Measurements from ENCODE around the gene IGSF1. TPM values are rescaled to one million over a fixed set of nuclear protein-coding genes. Genes with fewer than 3 reads are reported as not detected.

Gene IGSF1
- total RNA-seq, 1 donor from 2014 or later = 0.09 TPM

DNA sequence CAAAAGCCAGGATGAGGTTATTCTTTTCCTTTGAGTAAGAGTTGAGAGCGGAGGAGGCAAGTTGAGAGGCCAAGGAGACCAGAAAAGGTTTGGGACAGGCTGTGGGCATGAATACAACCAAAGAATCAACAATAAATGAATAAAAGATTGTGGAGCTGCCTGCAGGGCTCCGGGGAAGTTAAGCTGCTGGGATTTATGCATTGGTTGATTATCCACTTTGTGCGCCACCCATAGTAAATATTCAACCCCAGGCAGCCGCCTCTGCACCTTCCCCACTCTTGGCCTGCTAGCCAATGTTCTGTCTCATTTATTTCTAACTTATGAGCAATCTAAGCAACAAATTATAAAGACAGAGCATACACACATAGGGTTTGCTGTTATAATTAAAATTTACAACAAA, 28.2 kb upstream of the IGSF1 start:
- Histone ChIP-seq H3K27ac (no peak overlapping the region), H3K4me3 (no peak overlapping the region), H3K4me1 (no peaks in the 10 kb centered on the region), H3K9me3 (no peaks in the 10 kb centered on the region), H3K36me3 (no peaks in the 10 kb centered on the region), H3K27me3 (ENCODE audit: low read depth) (no peaks in the 10 kb centered on the region)
- intact Hi-C loops (cut with DNase I) = no loop called here
- ATAC-seq (no peak), DNase-seq (no peak)
- TF ChIP-seq, protein P1, sequence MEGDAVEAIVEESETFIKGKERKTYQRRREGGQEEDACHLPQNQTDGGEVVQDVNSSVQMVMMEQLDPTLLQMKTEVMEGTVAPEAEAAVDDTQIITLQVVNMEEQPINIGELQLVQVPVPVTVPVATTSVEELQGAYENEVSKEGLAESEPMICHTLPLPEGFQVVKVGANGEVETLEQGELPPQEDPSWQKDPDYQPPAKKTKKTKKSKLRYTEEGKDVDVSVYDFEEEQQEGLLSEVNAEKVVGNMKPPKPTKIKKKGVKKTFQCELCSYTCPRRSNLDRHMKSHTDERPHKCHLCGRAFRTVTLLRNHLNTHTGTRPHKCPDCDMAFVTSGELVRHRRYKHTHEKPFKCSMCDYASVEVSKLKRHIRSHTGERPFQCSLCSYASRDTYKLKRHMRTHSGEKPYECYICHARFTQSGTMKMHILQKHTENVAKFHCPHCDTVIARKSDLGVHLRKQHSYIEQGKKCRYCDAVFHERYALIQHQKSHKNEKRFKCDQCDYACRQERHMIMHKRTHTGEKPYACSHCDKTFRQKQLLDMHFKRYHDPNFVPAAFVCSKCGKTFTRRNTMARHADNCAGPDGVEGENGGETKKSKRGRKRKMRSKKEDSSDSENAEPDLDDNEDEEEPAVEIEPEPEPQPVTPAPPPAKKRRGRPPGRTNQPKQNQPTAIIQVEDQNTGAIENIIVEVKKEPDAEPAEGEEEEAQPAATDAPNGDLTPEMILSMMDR (IDR thresholded peaks at IDR 0.05) = no peak

DNA sequence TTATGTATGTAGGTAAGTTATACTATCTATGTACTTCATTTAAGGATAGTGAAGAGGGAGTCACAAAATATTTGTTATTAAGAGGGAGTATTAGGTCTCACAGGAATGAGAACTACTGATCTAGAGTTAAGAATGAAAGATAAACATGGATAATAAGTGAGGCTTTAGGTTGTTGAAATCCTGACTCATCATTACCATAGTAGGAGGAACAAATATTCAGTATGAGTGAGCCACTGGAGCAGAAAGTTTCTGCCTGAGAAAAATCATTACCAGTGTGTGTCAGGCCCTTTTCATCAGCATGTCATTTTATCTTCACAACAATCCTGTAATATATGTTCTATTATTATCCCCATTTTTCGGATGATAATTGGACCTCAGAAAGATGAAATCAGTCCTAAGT, 27.2 kb upstream of the IGSF1 start:
- Histone ChIP-seq H3K4me3 (no peak overlapping the region), H3K36me3 (no peaks in the 10 kb centered on the region), H3K9me3 (no peaks in the 10 kb centered on the region), H3K27me3 (ENCODE audit: low read depth) (no peaks in the 10 kb centered on the region), H3K27ac (no peak overlapping the region), H3K4me1 (no peaks in the 10 kb centered on the region)
- ATAC-seq = no peak
- no peak for DNase-seq
- TF ChIP-seq, protein P1 (IDR thresholded peaks at IDR 0.05) = no peak
- intact Hi-C loops (cut with DNase I) = no loop called here

GRCh38 chrX:131308980-131309379, 19.9 kb upstream of the IGSF1 start:
- H3K9me3 ChIP-seq = no peaks in the 10 kb centered on the region
- TF ChIP-seq, protein P1 (IDR thresholded peaks at IDR 0.05) = no peak
- ATAC-seq (no peak), DNase-seq (no peak)
- no peaks in the 10 kb centered on the region for H3K4me1 ChIP-seq
- no peak overlapping the region for H3K4me3 ChIP-seq
- H3K27ac ChIP-seq = no peak overlapping the region
- H3K27me3 ChIP-seq (ENCODE audit: low read depth) = no peaks in the 10 kb centered on the region
- no peaks in the 10 kb centered on the region for H3K36me3 ChIP-seq
- intact Hi-C loops (cut with DNase I) = no loop called here

DNA sequence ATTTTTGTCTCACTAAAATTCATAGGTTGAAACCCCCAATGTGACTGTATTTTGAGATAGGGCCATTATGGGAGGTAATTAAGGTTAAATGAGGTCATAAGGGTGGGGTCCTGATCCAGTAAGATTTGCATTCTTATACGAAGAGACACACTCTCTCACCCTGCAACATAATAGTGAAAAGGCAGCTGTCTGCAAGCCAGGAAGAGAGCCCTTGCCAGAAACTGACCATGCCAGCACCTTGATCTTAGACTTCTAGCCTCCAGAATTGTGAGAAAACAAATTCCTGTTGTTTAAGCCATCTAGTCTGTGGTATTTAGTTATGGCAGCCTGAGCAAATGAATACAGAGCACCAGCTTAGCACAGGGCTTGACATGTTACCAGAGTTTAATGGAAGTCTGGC, 17.5 kb upstream of the IGSF1 start:
- H3K4me1 ChIP-seq = no peaks in the 10 kb centered on the region
- H3K27me3 ChIP-seq (ENCODE audit: low read depth) = no peaks in the 10 kb centered on the region
- DNase-seq (no peak), ATAC-seq (no peak)
- H3K27ac ChIP-seq = no peak overlapping the region
- H3K36me3 ChIP-seq = no peaks in the 10 kb centered on the region
- no peaks in the 10 kb centered on the region for H3K9me3 ChIP-seq
- intact Hi-C loops (cut with DNase I) = no loop called here
- no peak overlapping the region for H3K4me3 ChIP-seq
- TF ChIP-seq, protein P1 (IDR thresholded peaks at IDR 0.05) = no peak

GRCh38 chrX:131305926-131306325, 16.8 kb upstream of the IGSF1 start:
- TF ChIP-seq, protein P1 (IDR thresholded peaks at IDR 0.05) = no peak
- Histone ChIP-seq H3K27ac (no peak overlapping the region), H3K27me3 (ENCODE audit: low read depth) (no peaks in the 10 kb centered on the region), H3K4me3 (no peak overlapping the region), H3K36me3 (no peaks in the 10 kb centered on the region), H3K4me1 (no peaks in the 10 kb centered on the region), H3K9me3 (no peaks in the 10 kb centered on the region)
- ATAC-seq (no peak), DNase-seq (no peak)
- intact Hi-C loops (cut with DNase I) = no loop called here

GRCh38 chrX:131302701-131303100, 13.6 kb upstream of the IGSF1 start:
- DNase-seq (no peak), ATAC-seq (no peak)
- intact Hi-C loops (cut with DNase I) = no loop called here
- H3K27me3 ChIP-seq (ENCODE audit: low read depth) = no peaks in the 10 kb centered on the region
- no peaks in the 10 kb centered on the region for H3K4me1 ChIP-seq
- TF ChIP-seq, protein P1 (IDR thresholded peaks at IDR 0.05) = no peak
- no peaks in the 10 kb centered on the region for H3K9me3 ChIP-seq
- H3K36me3 ChIP-seq = no peaks in the 10 kb centered on the region
- no peak overlapping the region for H3K4me3 ChIP-seq
- H3K27ac ChIP-seq = no peak overlapping the region
